Stimulated activated CD4-positive, alpha-beta T cell treated with anti-CD3 and anti-CD28 coated beads, Interleukin-4, amount 100 ng/mL, for 48 hours (primary cell): ENCODE data around the gene NOL6.
"Not testable (repeated sequence)": the region's sequence is repeated elsewhere in the genome, so short reads cannot be mapped to it uniquely, and the experiment has no call there.

Source experiments
- DNase-seq, 2 donors: peaks; one replicate each; pipeline ENCODE4 v3.0.0-alpha.2; 2020; ENCODE audit warnings: low read depth in 2 of 2

The NOL6 gene

GRCh38 chr9:33473643-33474352 lies at the start of gene NOL6:
Gene NOL6, minus strand, starts transcription at chr9:33473924. Its CDS starts 82 bp downstream, at chr9:33473842.
- peak; percentile 95 to 98 for DNase-seq

DNA sequence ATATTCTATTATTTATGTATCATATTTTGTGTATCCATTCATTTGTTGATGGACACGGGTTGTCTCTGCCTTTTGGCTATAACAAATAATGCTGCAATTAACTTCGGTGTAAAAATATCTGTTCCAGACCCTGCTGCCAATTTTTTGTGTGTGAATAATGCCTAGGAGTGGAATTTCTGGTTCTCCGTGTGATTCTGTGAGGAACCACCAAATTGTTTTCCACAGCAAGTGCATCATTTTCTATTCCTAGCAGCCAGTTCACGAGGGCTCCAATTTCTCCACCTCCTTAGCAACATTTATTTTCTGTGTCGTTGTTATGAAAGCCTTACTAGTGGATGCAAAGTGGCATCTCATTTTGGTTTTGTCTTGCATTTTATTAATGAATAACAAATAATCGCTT lies 48.1 kb upstream of the NOL6 start:
- DNase-seq: not testable (repeated sequence)

DNA sequence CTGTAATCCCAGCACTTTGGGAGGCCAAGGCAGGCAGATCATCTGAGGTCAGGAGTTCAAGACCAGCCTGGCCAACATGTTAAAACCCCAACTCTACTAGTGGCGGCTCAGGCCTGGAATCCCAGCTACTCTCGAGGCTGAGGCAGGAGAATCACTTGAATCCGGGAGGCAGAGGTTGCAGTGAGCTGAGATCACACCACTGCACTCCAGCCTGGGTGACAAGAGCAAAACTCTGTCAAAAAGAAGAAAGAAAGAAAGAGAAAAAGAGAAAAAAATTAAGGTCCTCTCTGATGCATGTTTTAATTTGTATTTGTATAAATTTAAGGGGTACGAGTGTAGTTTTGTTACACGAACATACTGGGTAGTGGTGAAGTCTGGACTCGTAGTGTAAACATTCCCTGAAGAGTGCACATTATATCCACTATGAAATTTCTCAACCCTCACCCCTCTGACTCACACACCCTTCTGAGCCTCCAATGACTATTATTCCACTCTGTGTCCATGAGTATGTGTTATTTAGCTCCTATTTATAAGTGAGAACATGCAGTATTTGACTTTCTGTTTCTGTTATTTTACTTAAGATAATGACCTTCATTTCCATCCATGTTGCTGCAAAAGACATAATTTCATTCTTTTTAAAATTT lies 44.3 kb upstream of the NOL6 start:
- not testable (repeated sequence) for DNase-seq

GRCh38 chr9:33517373-33517772 lies 43.6 kb upstream of the NOL6 start:
- no peak for DNase-seq

DNA sequence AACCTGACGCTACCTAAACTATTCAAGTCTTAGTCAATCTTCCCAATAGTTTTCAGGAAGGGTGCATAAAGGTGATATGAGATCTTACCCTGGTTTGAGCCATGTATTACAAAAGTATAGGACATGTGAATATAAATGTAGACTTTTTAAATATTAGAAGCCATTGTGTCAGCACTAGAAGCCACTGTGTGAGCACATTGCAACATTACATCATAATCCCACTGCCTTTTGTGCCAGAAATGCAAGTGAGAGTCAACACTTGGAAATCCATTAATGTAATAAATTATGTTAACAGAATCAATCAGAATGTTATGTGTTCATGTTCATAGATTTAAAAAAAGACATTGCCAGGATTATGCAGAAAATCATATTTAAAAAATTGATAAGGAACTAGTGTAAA lies 42.7 kb upstream of the NOL6 start:
- not testable (repeated sequence) for DNase-seq

GRCh38 chr9:33515342-33515995 lies 41.7 kb upstream of the NOL6 start:
- not testable (repeated sequence) for DNase-seq

- not testable (repeated sequence) for DNase-seq
Measured at GRCh38 chr9:33512535-33512934, 38.8 kb upstream of the NOL6 start.

DNA sequence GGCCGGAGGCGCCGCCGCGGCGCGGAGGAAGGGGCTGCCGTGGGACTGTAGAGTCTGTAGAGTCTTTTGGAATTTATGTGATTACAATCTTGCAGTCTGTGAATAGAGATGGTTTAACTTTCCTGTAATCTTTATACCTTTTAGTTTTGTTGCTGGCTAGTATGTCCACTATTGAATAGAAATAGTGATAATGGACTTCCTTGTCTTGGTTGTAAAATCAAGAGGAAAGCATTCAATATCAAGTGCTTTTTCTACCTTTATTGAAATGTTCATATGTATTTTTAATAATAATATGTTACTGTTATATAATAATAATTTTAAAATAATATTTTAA lies 37.4 kb upstream of the NOL6 start:
- DNase-seq: not testable (repeated sequence)

- peak; percentile 33 to 36 for DNase-seq
Measured at GRCh38 chr9:33510262-33511183, 36.8 kb upstream of the NOL6 start.

- DNase-seq: peak in 1 of 2 donors; percentile 6
Measured at GRCh38 chr9:33506626-33507370, 33.1 kb upstream of the NOL6 start.

DNA sequence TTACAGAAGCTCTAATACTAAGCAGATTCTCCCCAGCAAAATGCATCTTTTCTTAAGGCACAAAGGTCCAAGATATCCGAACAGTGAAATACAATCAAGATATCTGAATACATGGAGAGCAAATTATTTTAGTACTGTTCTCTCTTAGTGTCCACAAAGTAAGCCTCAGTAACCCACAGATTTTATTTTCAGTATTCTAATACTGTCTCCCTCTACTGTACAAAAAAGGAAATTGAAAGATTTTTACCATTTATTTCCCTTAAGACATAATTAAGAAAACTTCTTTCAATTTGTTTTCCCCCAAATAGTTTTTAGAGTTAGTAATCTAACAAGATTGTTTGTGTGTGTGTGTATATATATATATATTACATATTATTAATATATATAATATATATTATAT lies 24.7 kb upstream of the NOL6 start:
- no peak for DNase-seq

DNA sequence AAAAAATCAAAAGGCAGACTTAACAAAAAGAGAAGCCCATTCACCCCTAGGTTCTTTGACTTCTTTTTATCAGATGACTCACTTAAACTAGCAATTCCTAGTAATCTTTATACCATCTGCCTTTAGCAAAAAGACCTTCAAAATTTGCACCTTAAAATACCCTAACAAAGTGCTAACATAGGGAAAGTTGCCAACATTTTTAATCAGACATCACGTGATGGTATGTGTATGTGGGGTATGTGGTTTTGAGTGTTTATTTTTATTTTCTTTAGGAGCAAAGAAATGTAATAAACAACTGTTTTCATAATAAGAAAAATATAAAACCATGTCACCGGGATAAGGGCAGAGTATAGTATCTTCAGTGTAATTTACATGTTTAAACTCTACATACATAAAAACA lies 20.1 kb upstream of the NOL6 start:
- DNase-seq: not testable (repeated sequence)

GRCh38 chr9:33489066-33489465 lies 15.3 kb upstream of the NOL6 start:
- DNase-seq: no peak

GRCh38 chr9:33485312-33485711 lies 11.6 kb upstream of the NOL6 start:
- DNase-seq: not testable (repeated sequence)

DNA sequence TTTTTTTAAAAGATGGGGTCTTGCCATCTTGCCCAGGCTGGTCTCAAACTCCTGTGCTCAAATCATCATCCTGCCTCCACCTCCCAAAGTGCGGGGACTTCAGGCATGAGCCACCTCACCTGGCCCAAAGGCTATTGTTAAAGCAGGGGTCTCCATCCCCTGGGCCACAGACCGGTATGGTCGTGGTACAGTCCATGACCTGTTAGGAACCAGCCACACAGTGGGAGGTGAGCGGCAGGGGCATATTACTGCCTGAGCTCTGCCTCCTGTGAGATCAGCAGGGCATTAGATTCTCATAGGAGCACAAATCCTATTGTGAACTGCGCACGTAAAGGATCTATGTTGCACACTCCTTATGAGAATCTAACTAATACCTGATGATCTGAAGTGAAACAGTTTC lies 7.3 kb upstream of the NOL6 start:
- DNase-seq: no peak

- no peak for DNase-seq
Measured at GRCh38 chr9:33480106-33480505, 6.4 kb upstream of the NOL6 start.

DNA sequence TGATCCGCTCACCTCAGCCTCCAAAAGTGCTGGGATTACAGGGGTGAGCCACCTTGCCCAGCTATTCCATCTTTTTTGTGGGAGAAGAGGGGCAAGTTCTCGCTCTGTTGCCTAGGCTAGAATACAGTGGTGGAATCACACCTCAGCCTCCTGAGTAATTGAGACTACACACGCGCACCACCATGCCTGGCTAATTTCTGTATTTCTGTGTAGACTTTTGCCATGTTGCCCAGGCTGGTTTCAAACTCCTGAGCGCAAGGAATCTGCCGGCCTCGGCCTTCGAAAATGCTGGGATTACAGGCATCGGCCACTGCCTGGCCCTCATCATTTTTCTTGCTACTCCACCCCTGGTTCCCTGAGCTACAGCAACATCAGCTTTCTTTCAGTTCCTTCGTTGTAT lies 2.8 kb upstream of the NOL6 start:
- DNase-seq: no peak

DNA sequence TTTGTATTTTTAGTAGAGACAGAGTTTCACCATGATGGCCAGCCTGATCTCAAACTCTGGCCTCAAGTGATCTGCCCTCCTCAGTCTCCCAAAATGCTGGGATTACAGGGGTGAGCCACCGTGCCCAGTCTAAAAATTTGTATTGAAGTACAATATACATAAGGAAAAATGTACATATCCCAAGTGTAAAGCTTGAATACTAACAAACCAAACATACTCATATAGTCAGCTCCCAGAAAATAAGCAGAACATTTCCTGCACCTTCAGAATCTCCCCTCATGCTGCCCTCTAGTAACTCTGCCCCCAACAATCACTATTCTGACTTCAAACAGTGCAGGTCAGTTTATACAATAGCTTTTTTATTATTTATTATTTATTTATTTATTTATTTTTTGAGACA lies 1.6 kb upstream of the NOL6 start:
- DNase-seq: no peak

DNA sequence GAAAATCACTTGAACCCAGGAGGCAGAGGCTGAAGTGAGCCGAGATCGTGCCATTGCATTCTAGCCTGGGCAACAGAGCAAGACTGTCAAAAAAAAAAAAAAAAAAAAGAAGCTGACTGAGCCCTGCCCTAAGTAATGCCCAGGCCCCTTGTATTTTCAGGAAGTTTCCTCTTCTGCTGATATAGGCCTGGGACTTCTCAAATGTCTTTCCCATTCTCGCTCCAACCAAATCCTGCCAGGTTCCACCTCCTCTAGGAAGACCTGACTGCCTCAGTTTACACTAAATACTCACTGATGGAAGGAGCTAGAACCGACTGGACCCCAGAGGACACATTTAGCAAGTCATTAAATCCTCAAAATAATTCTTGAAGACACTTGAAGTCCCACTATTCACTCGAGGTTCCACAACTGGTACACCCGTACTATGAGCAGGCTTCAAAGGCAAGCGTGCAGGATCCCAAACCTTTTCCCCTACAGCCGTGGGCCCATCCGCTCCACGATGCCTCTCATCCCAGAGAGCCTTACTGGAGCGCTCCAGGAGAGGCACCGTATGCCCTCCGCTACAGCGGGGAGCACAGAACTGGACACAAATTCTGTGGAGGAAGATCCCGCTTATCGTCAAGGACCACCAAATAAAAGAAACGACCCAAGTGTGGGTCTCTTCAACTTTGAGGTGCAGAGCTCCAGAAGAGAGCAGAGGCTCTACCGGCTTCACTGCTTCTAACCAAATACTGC lies 676 bp downstream of the NOL6 start:
- DNase-seq: no peak

- DNase-seq: no peak
Measured at GRCh38 chr9:33472171-33472880, 1.4 kb downstream of the NOL6 start.
